Measurements from ENCODE around the gene ITGA3. TPM values are rescaled to one million over a fixed set of nuclear protein-coding genes. Genes with fewer than 3 reads are reported as not detected.

The ITGA3 gene
- total RNA-seq, 1 experiment from 2014 or later = 539 TPM

GRCh38 chr17:50046179-50046578 is 9.7 kb upstream of the ITGA3 start:
- no peak overlapping the region for H3K4me3 Mint-ChIP-seq (ENCODE audit: low read depth, unreplicated experiment)
- H3K9me3 Mint-ChIP-seq (ENCODE audit: low read depth, unreplicated experiment) = peaks cover 3% of the 10 kb centered on the region
- CTCF ChIA-PET = interaction anchor here (1.1 kb wide), 1 partner anchor 49 kb away, joined by 3 read pairs; no protein-coding TSS in a partner anchor
- DNase-seq = no peak
- H3K4me1 Mint-ChIP-seq (ENCODE audit: low read depth, unreplicated experiment) = peaks cover 83% of the 10 kb centered on the region
- H3K27me3 Mint-ChIP-seq (ENCODE audit: unreplicated experiment) = no peaks in the 10 kb centered on the region
- H3K36me3 Mint-ChIP-seq (ENCODE audit: insufficient read depth, unreplicated experiment) = peaks cover 41% of the 10 kb centered on the region
- TF ChIP-seq CTCF (IDR thresholded peaks at IDR 0.05; ENCODE audit: unreplicated experiment) = no peak
- BruUV-seq (replicated peaks) = no TSS peak
- intact Hi-C loops (cut with micrococcal nuclease; ENCODE audit: unreplicated experiment) = no loop called here
- peak overlapping the region; percentile 70 for H3K27ac Mint-ChIP-seq (ENCODE audit: unreplicated experiment)

- H3K27me3 Mint-ChIP-seq (ENCODE audit: unreplicated experiment) = no peaks in the 10 kb centered on the region
- no peak for DNase-seq
- CTCF ChIA-PET = interaction anchor here (0.7 kb wide), 1 partner anchor 20 kb away, joined by 4 read pairs; no protein-coding TSS in a partner anchor
- H3K4me3 Mint-ChIP-seq (ENCODE audit: low read depth, unreplicated experiment) = no peak overlapping the region
- peaks cover 88% of the 10 kb centered on the region for H3K4me1 Mint-ChIP-seq (ENCODE audit: low read depth, unreplicated experiment)
- peaks cover 46% of the 10 kb centered on the region for H3K36me3 Mint-ChIP-seq (ENCODE audit: insufficient read depth, unreplicated experiment)
- H3K9me3 Mint-ChIP-seq (ENCODE audit: low read depth, unreplicated experiment) = peaks cover 3% of the 10 kb centered on the region
- H3K27ac Mint-ChIP-seq (ENCODE audit: unreplicated experiment) = peak overlapping the region; percentile 70
- no TSS peak for BruUV-seq (replicated peaks)
- no peak for TF ChIP-seq CTCF (IDR thresholded peaks at IDR 0.05; ENCODE audit: unreplicated experiment)
- intact Hi-C loops (cut with micrococcal nuclease; ENCODE audit: unreplicated experiment) = no loop called here
These were observed 9.2 kb upstream of the ITGA3 start for GRCh38 chr17:50046667-50047066.

GRCh38 chr17:50047083-50047482 is 8.8 kb upstream of the ITGA3 start:
- H3K4me1 Mint-ChIP-seq (ENCODE audit: low read depth, unreplicated experiment) = peaks cover 92% of the 10 kb centered on the region
- BruUV-seq (replicated peaks) = no TSS peak
- TF ChIP-seq CTCF (IDR thresholded peaks at IDR 0.05; ENCODE audit: unreplicated experiment) = no peak

GRCh38 chr17:50047488-50048126 is 8.3 kb upstream of the ITGA3 start:
- Mint-ChIP-seq H3K27ac (ENCODE audit: unreplicated experiment) (peak overlapping the region; percentile 70), H3K4me3 (ENCODE audit: low read depth, unreplicated experiment) (no peak overlapping the region), H3K27me3 (ENCODE audit: unreplicated experiment) (no peaks in the 10 kb centered on the region), H3K4me1 (ENCODE audit: low read depth, unreplicated experiment) (peaks cover 96% of the 10 kb centered on the region), H3K9me3 (ENCODE audit: low read depth, unreplicated experiment) (peaks cover 3% of the 10 kb centered on the region), H3K36me3 (ENCODE audit: insufficient read depth, unreplicated experiment) (peaks cover 55% of the 10 kb centered on the region)
- intact Hi-C loops (cut with micrococcal nuclease; ENCODE audit: unreplicated experiment) = no loop called here
- CTCF ChIA-PET = interaction anchor here (0.7 to 1.3 kb wide), 3 partner anchors 10 to 21 kb away, joined by 3 to 4 read pairs (median 3); no protein-coding TSS in a partner anchor
- peak; percentile 56 for DNase-seq
- BruUV-seq (replicated peaks) = no TSS peak
- TF ChIP-seq CTCF (IDR thresholded peaks at IDR 0.05; ENCODE audit: unreplicated experiment) = no peak

More at GRCh38 chr17:50047083-50047482, 8.8 kb upstream of the ITGA3 start:
- intact Hi-C loops (cut with micrococcal nuclease; ENCODE audit: unreplicated experiment) = no loop called here
- peaks cover 3% of the 10 kb centered on the region for H3K9me3 Mint-ChIP-seq (ENCODE audit: low read depth, unreplicated experiment)
- no peaks in the 10 kb centered on the region for H3K27me3 Mint-ChIP-seq (ENCODE audit: unreplicated experiment)
- no peak overlapping the region for H3K4me3 Mint-ChIP-seq (ENCODE audit: low read depth, unreplicated experiment)
- CTCF ChIA-PET = interaction anchor here (0.7 to 1.3 kb wide), 2 partner anchors 10 to 20 kb away, joined by 3 to 4 read pairs; no protein-coding TSS in a partner anchor
- H3K36me3 Mint-ChIP-seq (ENCODE audit: insufficient read depth, unreplicated experiment) = peaks cover 50% of the 10 kb centered on the region
- DNase-seq = no peak
- peak overlapping the region; percentile 70 for H3K27ac Mint-ChIP-seq (ENCODE audit: unreplicated experiment)
